K562 (cell line): ENCODE measurements around the gene CTIF. TPM values are rescaled to one million over a fixed set of nuclear protein-coding genes. Genes with fewer than 3 reads are reported as not detected.

ENCODE experiments used
- E2F5 ChIP-seq: sonication (generic); formaldehyde crosslinking; IDR thresholded peaks from 2 replicates; pipeline ENCODE4 v1.8.0; 2022; ENCODE audit warnings: mild to moderate bottlenecking, missing genetic modification reagents
- FOS ChIP-seq: IDR thresholded peaks from 3 replicates; pipeline ENCODE4 v1.6.1; 2011; ENCODE audit not compliant: insufficient read length; ENCODE audit errors: extremely low read depth
- FOSL1 ChIP-seq: fragments of 200-800 bp; sonication (Bioruptor generic); conservative IDR thresholded peaks from 2 replicates; pipeline ENCODE4 v1.6.1; 2016; ENCODE audit warnings: missing genetic modification characterization, missing compliant biosample characterization
- FOXK1 ChIP-seq: sonication (generic); formaldehyde crosslinking; IDR thresholded peaks from 2 replicates; pipeline ENCODE4 v1.8.0; 2022; ENCODE audit warnings: missing genetic modification reagents, mild to moderate bottlenecking, borderline replicate concordance
- HDAC3 ChIP-seq: fragments of 450-650 bp; IDR thresholded peaks from 2 replicates; pipeline ENCODE4 v1.6.1; 2018; ENCODE audit warnings: borderline replicate concordance, mild to moderate bottlenecking, moderate library complexity; ENCODE audit not compliant: partially characterized antibody
- MAFF ChIP-seq: IDR thresholded peaks from 2 replicates; pipeline ENCODE4 v1.6.1; 2012; ENCODE audit warnings: low read length, improper control_type of control experiment
- MGA ChIP-seq: fragments of 450-650 bp; IDR thresholded peaks from 2 replicates; pipeline ENCODE4 v1.6.1; 2016; ENCODE audit warnings: mild to moderate bottlenecking, moderate library complexity
- RBM14 ChIP-seq: fragments of 200-400 bp; formaldehyde crosslinking; IDR thresholded peaks from 2 replicates; pipeline ENCODE4 v1.6.1; 2018; ENCODE audit warnings: low read depth, mild to moderate bottlenecking, low read length, moderate library complexity, borderline replicate concordance; ENCODE audit not compliant: insufficient read depth
- SETDB1 ChIP-seq: IDR thresholded peaks from one replicate; pipeline ENCODE4 v1.6.1; 2012; ENCODE audit warnings: low read length, control low read depth, inconsistent platforms
- TAL1 ChIP-seq: fragments of 450-650 bp; IDR thresholded peaks from 2 replicates; pipeline ENCODE4 v1.6.1; 2016; ENCODE audit warnings: mild to moderate bottlenecking
- YY1 ChIP-seq, 3 experiments: IDR thresholded peaks; 2 replicates each; pipeline ENCODE4 v1.6.1; 2011; ENCODE audit warnings: low read length in 2 of 3, mild to moderate bottlenecking in 2 of 3, moderate library complexity in 2 of 3, borderline replicate concordance in 1 of 3, control low read depth in 1 of 3, low read depth in 1 of 3; ENCODE audit not compliant: insufficient read depth in 3 of 3, insufficient replicate concordance in 2 of 3, control insufficient read depth in 1 of 3, insufficient read length in 1 of 3; ENCODE audit errors: extremely low read depth in 1 of 3
- ZBTB2 ChIP-seq: fragments of 450-650 bp; IDR thresholded peaks from 2 replicates; pipeline ENCODE4 v1.6.1; 2016; ENCODE audit warnings: antibody characterized with exemption
- ZNF274 ChIP-seq: IDR thresholded peaks from 2 replicates; pipeline ENCODE4 v1.6.1; 2011; ENCODE audit warnings: low read depth, mild to moderate bottlenecking, low read length, moderate library complexity, borderline replicate concordance
- polyA plus RNA-seq, 8 experiments: library from polyadenylated mRNA; depleted of rRNA in 4 of 8; stranded (reverse) in 5 of 8; unstranded in 3 of 8; fragments of >200 nt; fragmentation: Nextera tagmentation in 2 of 8; fragmentation: Illumina TruSeq in 1 of 8; extraction: Ambion mirVana in 2 of 8; extraction: Trizol in 1 of 8; gene quantifications; 2 replicates each; pipeline versions ENCODE4 v1.2.1 to v1.2.3, GENCODE V29; 2011 to 2014; ENCODE audit warnings: inconsistent platforms in 1 of 8, missing spikeins in 1 of 8
- total RNA-seq, 7 experiments: library from RNA; depleted of rRNA in 6 of 7; stranded (reverse); fragments of >200 nt in 6 of 7; fragmentation: Illumina TruSeq in 2 of 7; extraction: Trizol in 2 of 7; gene quantifications; 2 replicates each; pipeline versions ENCODE4 v1.2.1 to v1.2.3, GENCODE V29; 2011 to 2021; ENCODE audit warnings: low replicate concordance in 1 of 7

The CTIF gene
- total and polyA plus RNA-seq, 9 of the 15 experiments (the other 6 are each of a cell fraction or from before 2014, with no cell fraction given): 0.17 to 11.5 (median 2.2) TPM

- TF ChIP-seq ZBTB2: no peak
- TF ChIP-seq TAL1: no peak
- TF ChIP-seq SETDB1: no peak
- no peak for TF ChIP-seq HDAC3
- TF ChIP-seq FOXK1 (CRISPR knock-in tag): no peak
- peak; percentile 65 for TF ChIP-seq FOSL1
- TF ChIP-seq MAFF: no peak
- TF ChIP-seq E2F5: no peak
- no peak for TF ChIP-seq ZNF274
- TF ChIP-seq RBM14: no peak
- TF ChIP-seq MGA: no peak; the same call in 1 of the 2 replicates
- TF ChIP-seq YY1 (IDR thresholded peaks at IDR 0.05; ENCODE audit: borderline replicate concordance in 1 of 3, control insufficient read depth in 1 of 3, extremely low read depth in 1 of 3, insufficient read depth in 3 of 3, insufficient read length in 1 of 3, insufficient replicate concordance in 2 of 3, low read depth in 1 of 3, low read length in 2 of 3): peak; percentile 17 to 81 (median 66)
- TF ChIP-seq FOS: no peak
Measured at GRCh38 chr18:48896875-48897511, 358.2 kb downstream of the CTIF start (continued).
